Caco-2 (cell line): ENCODE measurements around the gene KCNQ5. TPM values are rescaled to one million over a fixed set of nuclear protein-coding genes. Genes with fewer than 3 reads are reported as not detected.

Experiments used
- BruUV-seq: library from RNA; stranded (reverse); fragments of 400-500 nt; replicated peaks from 2 replicates; lab custom pipeline; 2021; lab: Mats Ljungman, UMichigan
- CTCF ChIA-PET: fragments of 300-600 bp; sonication (Branson Sonifier 250); formaldehyde crosslinking; loops from one replicate; lab custom pipeline; 2022; ENCODE audit warnings: antibody characterized with exemption; lab: Charles Lee
- POLR2A ChIA-PET: fragments of 300-600 bp; sonication (Branson Sonifier 250); formaldehyde crosslinking; loops from one replicate; lab custom pipeline; 2022; ENCODE audit warnings: antibody characterized with exemption; lab: Charles Lee
- DNase-seq, 2 experiments: peaks; one replicate each; pipeline versions ENCODE4 v3.0.0 to v3.0.0-alpha.2; 2020 to 2022
- H3K27me3 ChIP-seq: replicated peaks from 2 replicates; pipeline ENCODE4 v1.6.0; 2011; ENCODE audit warnings: low read length; ENCODE audit not compliant: control insufficient read depth, insufficient read depth
- H3K36me3 ChIP-seq: 2 replicates; pipeline ENCODE4 v1.5.1; 2011; ENCODE audit warnings: low read length; ENCODE audit not compliant: control insufficient read depth, insufficient read depth
- H3K4me1 ChIP-seq: fragments of 250-450 bp; sonication (Bioruptor Pico); 2 replicates; pipeline ENCODE4 v1.5.1; 2020; ENCODE audit warnings: mild to moderate bottlenecking
- H3K4me3 ChIP-seq: 2 replicates; pipeline ENCODE4 v1.5.1; 2011; ENCODE audit warnings: low read depth, mild to moderate bottlenecking, control low read depth, low read length
- H3K9me3 ChIP-seq: fragments of 250-450 bp; sonication (Bioruptor Pico); 2 replicates; pipeline ENCODE4 v1.5.1; 2020; ENCODE audit warnings: mild to moderate bottlenecking, moderate library complexity
- H3K27ac Mint-ChIP-seq: one replicate; pipeline ENCODE4 v1.8.0; 2022; ENCODE audit warnings: mixed read lengths; ENCODE audit not compliant: unreplicated experiment
- H3K27me3 Mint-ChIP-seq: one replicate; pipeline ENCODE4 v1.8.0; 2022; ENCODE audit warnings: mixed read lengths; ENCODE audit not compliant: insufficient read depth, unreplicated experiment
- H3K36me3 Mint-ChIP-seq: one replicate; pipeline ENCODE4 v1.8.0; 2022; ENCODE audit warnings: mild to moderate bottlenecking, mixed read lengths; ENCODE audit not compliant: insufficient read depth, unreplicated experiment
- H3K4me1 Mint-ChIP-seq: one replicate; pipeline ENCODE4 v1.8.0; 2022; ENCODE audit warnings: low read depth, mixed read lengths; ENCODE audit not compliant: unreplicated experiment
- H3K4me3 Mint-ChIP-seq: one replicate; pipeline ENCODE4 v1.8.0; 2022; ENCODE audit warnings: mild to moderate bottlenecking, moderate library complexity, mixed read lengths; ENCODE audit not compliant: unreplicated experiment
- H3K9me3 Mint-ChIP-seq: one replicate; pipeline ENCODE4 v1.8.0; 2022; ENCODE audit warnings: mixed read lengths; ENCODE audit not compliant: unreplicated experiment
- intact Hi-C: fragments of 100-400 bp; cut with micrococcal nuclease; formaldehyde crosslinking; loops from one replicate; pipeline ENCODE4 v1.10.0; 2022; ENCODE audit not compliant: unreplicated experiment
- total RNA-seq: library from RNA; stranded (reverse); gene quantifications from 2 replicates; pipeline ENCODE4 v1.2.3, GENCODE V29; 2022
- TF ChIP-seq, protein P1 (sequence below), 2 experiments: fragments of 200-600 bp in 1 of 2; IDR thresholded peaks; 1 replicate in 1 of 2; 2 replicates in 1 of 2; pipeline versions ENCODE4 v1.5.1 to v1.8.0; 2011 to 2022; ENCODE audit warnings: antibody characterized with exemption in 1 of 2, control low read depth in 1 of 2, inconsistent platforms in 1 of 2, low read depth in 1 of 2, low read length in 1 of 2, mild to moderate bottlenecking in 1 of 2, moderate library complexity in 1 of 2; ENCODE audit not compliant: insufficient read depth in 1 of 2, severe bottlenecking in 1 of 2, unreplicated experiment in 1 of 2

KCNQ5 gene
- total RNA-seq, 1 experiment from 2014 or later: 0.20 TPM

DNA sequence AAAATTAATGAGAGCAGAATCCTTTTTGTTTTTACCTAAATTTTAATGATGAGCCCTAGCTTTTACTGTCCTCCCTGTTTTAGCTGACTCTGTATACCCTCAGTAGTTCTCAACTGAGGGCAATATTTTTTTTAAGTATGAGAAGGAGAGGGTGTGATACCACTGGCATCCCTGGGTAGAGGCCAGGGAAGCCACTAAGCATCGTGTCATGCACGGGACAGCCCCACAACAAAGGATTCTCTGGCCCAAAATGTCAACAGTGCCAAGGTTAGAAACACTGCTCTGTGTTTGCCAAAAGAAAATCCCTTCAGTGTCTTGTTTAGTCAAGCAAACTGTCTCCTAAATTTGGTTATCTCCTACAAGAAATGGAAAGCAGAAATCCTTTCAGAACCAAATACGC lies 210.4 kb downstream of the KCNQ5 start:
- Mint-ChIP-seq H3K4me3 (no peak overlapping the region), H3K4me1 (no peaks in the 10 kb centered on the region), H3K36me3 (no peaks in the 10 kb centered on the region), H3K9me3 (no peaks in the 10 kb centered on the region), H3K27me3 (no peaks in the 10 kb centered on the region), H3K27ac (no peak overlapping the region)
- ChIA-PET POLR2A (no interaction called here), CTCF (no interaction called here)
- Histone ChIP-seq H3K36me3 (no peaks in the 10 kb centered on the region), H3K9me3 (no peaks in the 10 kb centered on the region), H3K4me3 (no peak overlapping the region), H3K4me1 (no peaks in the 10 kb centered on the region), H3K27me3 (no peaks in the 10 kb centered on the region)
- no peak for DNase-seq
- BruUV-seq: no TSS peak
- intact Hi-C loops: no loop called here
- TF ChIP-seq, protein P1, sequence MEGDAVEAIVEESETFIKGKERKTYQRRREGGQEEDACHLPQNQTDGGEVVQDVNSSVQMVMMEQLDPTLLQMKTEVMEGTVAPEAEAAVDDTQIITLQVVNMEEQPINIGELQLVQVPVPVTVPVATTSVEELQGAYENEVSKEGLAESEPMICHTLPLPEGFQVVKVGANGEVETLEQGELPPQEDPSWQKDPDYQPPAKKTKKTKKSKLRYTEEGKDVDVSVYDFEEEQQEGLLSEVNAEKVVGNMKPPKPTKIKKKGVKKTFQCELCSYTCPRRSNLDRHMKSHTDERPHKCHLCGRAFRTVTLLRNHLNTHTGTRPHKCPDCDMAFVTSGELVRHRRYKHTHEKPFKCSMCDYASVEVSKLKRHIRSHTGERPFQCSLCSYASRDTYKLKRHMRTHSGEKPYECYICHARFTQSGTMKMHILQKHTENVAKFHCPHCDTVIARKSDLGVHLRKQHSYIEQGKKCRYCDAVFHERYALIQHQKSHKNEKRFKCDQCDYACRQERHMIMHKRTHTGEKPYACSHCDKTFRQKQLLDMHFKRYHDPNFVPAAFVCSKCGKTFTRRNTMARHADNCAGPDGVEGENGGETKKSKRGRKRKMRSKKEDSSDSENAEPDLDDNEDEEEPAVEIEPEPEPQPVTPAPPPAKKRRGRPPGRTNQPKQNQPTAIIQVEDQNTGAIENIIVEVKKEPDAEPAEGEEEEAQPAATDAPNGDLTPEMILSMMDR (IDR thresholded peaks at IDR 0.05; ENCODE audit: insufficient read depth in 1 of 2, low read depth in 1 of 2, low read length in 1 of 2, severe bottlenecking in 1 of 2, unreplicated experiment in 1 of 2): no peak

DNA sequence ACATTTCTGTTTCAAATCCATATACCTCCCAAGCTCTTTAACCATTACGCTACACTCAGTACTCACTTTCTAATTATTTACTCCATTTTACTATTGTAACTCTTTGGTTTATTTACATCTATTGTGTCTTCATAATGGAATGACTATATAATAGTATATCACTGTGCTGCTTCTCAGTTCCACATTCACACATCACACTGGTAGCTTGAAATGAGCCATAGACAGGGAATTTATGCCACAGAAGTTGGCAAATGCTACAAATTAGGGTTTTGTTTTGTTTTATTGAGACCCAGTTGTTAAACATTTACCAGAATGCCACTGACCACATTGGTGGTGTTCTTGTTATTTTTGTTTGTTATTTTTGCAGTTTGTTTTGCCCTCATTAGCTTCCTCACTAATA lies 213.9 kb downstream of the KCNQ5 start:
- no peaks in the 10 kb centered on the region for H3K9me3 Mint-ChIP-seq

DNA sequence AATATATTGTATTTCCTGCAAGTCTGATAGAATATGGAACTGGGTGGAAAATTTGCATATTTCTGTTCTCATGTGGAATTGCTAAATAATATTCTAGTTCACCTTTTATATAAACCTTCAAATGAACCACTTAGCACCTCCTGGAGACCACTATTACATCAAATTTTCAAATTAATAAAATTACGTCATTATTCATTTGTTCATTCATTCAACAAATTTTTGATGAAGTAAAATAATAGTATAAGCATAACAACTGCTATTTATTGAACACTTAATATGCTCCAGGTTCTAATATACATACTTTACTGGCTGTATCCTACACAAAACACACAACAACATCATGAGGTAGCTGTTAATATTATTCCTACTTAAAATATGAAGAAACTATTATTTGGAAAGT lies 215.1 kb downstream of the KCNQ5 start:
- H3K4me1 ChIP-seq: no peaks in the 10 kb centered on the region
- no peak overlapping the region for H3K4me3 ChIP-seq
- no peaks in the 10 kb centered on the region for H3K27me3 ChIP-seq
- POLR2A ChIA-PET: no interaction called here
- H3K36me3 ChIP-seq: no peaks in the 10 kb centered on the region
- Mint-ChIP-seq H3K4me3 (no peak overlapping the region), H3K4me1 (no peaks in the 10 kb centered on the region), H3K9me3 (no peaks in the 10 kb centered on the region), H3K36me3 (no peaks in the 10 kb centered on the region), H3K27ac (no peak overlapping the region), H3K27me3 (peaks cover 3% of the 10 kb centered on the region)
- H3K9me3 ChIP-seq: no peaks in the 10 kb centered on the region
- DNase-seq: no peak
- intact Hi-C loops: no loop called here
- CTCF ChIA-PET: no interaction called here
- TF ChIP-seq, protein P1 (IDR thresholded peaks at IDR 0.05; ENCODE audit: insufficient read depth in 1 of 2, low read depth in 1 of 2, low read length in 1 of 2, severe bottlenecking in 1 of 2, unreplicated experiment in 1 of 2): no peak
- no TSS peak for BruUV-seq

More for the DNA sequence above, 213.9 kb downstream of the KCNQ5 start:
- intact Hi-C loops: no loop called here
- H3K27ac Mint-ChIP-seq: no peak overlapping the region
- CTCF ChIA-PET: no interaction called here
- H3K4me1 ChIP-seq: no peaks in the 10 kb centered on the region
- no peak for DNase-seq
- no peaks in the 10 kb centered on the region for H3K4me1 Mint-ChIP-seq
- H3K27me3 ChIP-seq: no peaks in the 10 kb centered on the region
- H3K4me3 Mint-ChIP-seq: no peak overlapping the region
- TF ChIP-seq, protein P1 (IDR thresholded peaks at IDR 0.05; ENCODE audit: insufficient read depth in 1 of 2, low read depth in 1 of 2, low read length in 1 of 2, severe bottlenecking in 1 of 2, unreplicated experiment in 1 of 2): no peak
- H3K36me3 ChIP-seq: no peaks in the 10 kb centered on the region
- no peaks in the 10 kb centered on the region for H3K9me3 ChIP-seq
- no TSS peak for BruUV-seq
- POLR2A ChIA-PET: no interaction called here
- H3K27me3 Mint-ChIP-seq: no peaks in the 10 kb centered on the region
- no peak overlapping the region for H3K4me3 ChIP-seq
- no peaks in the 10 kb centered on the region for H3K36me3 Mint-ChIP-seq
